GM23248 (cell line): ENCODE measurements around the gene CBX8.

Experiments used
- EZH2 ChIP-seq: fragments of 200-600 bp; sonication (generic); IDR thresholded peaks from 2 replicates; pipeline ENCODE4 v1.6.1; 2018; ENCODE audit warnings: antibody characterized with exemption, mild to moderate bottlenecking; ENCODE audit not compliant: insufficient read depth, poor library complexity, severe bottlenecking
- EZH2phosphoT487 ChIP-seq: fragments of 200-600 bp; sonication (generic); IDR thresholded peaks from 2 replicates; pipeline ENCODE4 v1.6.1; 2018; ENCODE audit warnings: antibody characterized with exemption, moderate library complexity, mild to moderate bottlenecking, low read depth; ENCODE audit not compliant: insufficient read depth

DNA sequence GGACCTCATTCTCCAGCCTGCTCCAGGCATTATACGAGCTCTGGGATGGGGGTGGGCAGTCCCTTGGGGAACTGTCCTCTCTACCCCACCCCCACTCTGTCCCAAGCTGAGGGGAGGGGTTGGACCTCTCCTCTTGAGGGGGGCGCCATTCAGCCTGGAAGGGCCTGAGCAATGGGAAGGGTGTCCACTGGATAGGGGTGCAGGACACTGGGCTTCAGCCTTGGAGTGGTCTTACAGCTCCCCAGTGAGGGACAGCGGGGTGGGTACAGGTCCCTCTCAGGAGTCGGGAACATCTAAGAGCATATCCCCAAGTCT is 9.5 kb upstream of the CBX8 start:
- TF ChIP-seq EZH2 (no peak), EZH2phosphoT487 (no peak)
